B cell (primary cell): Measurements from ENCODE around the gene CDK10. TPM values are rescaled to one million over a fixed set of nuclear protein-coding genes. Genes with fewer than 3 reads are reported as not detected.

Source experiments
- ATAC-seq: fragments of 200-7000 bp; cut with Tn5 transposase; one replicate; pipeline ENCODE4 v1.10.0; 2021; ENCODE audit warnings: low read depth, mild to moderate bottlenecking, moderate number of reproducible peaks, moderate library complexity
- CTCF ChIA-PET: fragments of 350-600 bp; sonication (Branson Sonifier 250); formaldehyde crosslinking; loops from one replicate; lab custom pipeline; 2021; ENCODE audit warnings: antibody characterized with exemption, inconsistent platforms; lab: Charles Lee
- POLR2A ChIA-PET: fragments of 350-600 bp; sonication (Branson Sonifier 250); formaldehyde crosslinking; loops from one replicate; lab custom pipeline; 2021; ENCODE audit warnings: antibody characterized with exemption; lab: Charles Lee
- DNase-seq: peaks from one replicate; pipeline ENCODE4 v3.0.0; 2013
- H2AFZ ChIP-seq: 2 replicates; pipeline ENCODE4 v1.6.1; 2012; ENCODE audit warnings: mild to moderate bottlenecking, low read depth, low read length; ENCODE audit not compliant: insufficient read depth, poor library complexity, severe bottlenecking
- H3K27ac ChIP-seq, 2 donors: 1 replicate in 1 of 2; 2 replicates in 1 of 2; pipeline ENCODE4 v1.5.1; 2012 to 2013; ENCODE audit warnings: low read length in 2 of 2, mild to moderate bottlenecking in 2 of 2, moderate library complexity in 1 of 2
- H3K27me3 ChIP-seq, 4 experiments: fragments of 200-600 bp in 1 of 4; sonication (generic) in 1 of 4; replicated peaks in 1 of 4; 1 replicate in 2 of 4; 2 replicates in 2 of 4; pipeline versions ENCODE4 v1.6.1 to v1.7.0; 2013 to 2016; ENCODE audit warnings: low read length in 3 of 4, mild to moderate bottlenecking in 2 of 4, mixed read lengths in 1 of 4, moderate library complexity in 1 of 4; ENCODE audit not compliant: insufficient read depth in 4 of 4, control insufficient read depth in 3 of 4; ENCODE audit errors: control extremely low read depth in 1 of 4
- H3K36me3 ChIP-seq, 2 experiments: replicated peaks in 1 of 2; 1 replicate in 1 of 2; 2 replicates in 1 of 2; pipeline versions ENCODE4 v1.6.1 to v1.7.1; 2013; ENCODE audit warnings: low read length in 1 of 2; ENCODE audit not compliant: insufficient read depth in 2 of 2, control insufficient read depth in 1 of 2; ENCODE audit errors: control extremely low read depth in 1 of 2, extremely low read depth in 1 of 2
- H3K4me1 ChIP-seq, 2 donors: fragments of 200-600 bp in 1 of 2; sonication (generic) in 1 of 2; 1 replicate in 1 of 2; 2 replicates in 1 of 2; pipeline versions ENCODE4 v1.5.1 to v1.6.1; 2013 to 2017; ENCODE audit warnings: low read length in 2 of 2; ENCODE audit not compliant: control insufficient read depth in 2 of 2, insufficient read depth in 2 of 2
- H3K4me2 ChIP-seq: replicated peaks from 2 replicates; pipeline ENCODE3; 2012; ENCODE audit warnings: mild to moderate bottlenecking, low read depth, low read length; ENCODE audit not compliant: poor library complexity, severe bottlenecking
- H3K4me3 ChIP-seq, 5 experiments: fragments of 200-600 bp in 1 of 5; sonication (generic) in 1 of 5; 1 replicate in 3 of 5; 2 replicates in 2 of 5; pipeline versions ENCODE4 v1.5.1 to v1.7.0; 2011 to 2016; ENCODE audit warnings: low read length in 4 of 5, mild to moderate bottlenecking in 4 of 5, low read depth in 2 of 5, control low read depth in 1 of 5, moderate library complexity in 1 of 5; ENCODE audit not compliant: insufficient read depth in 1 of 5; ENCODE audit errors: control extremely low read depth in 1 of 5, extremely low read depth in 1 of 5
- H3K79me2 ChIP-seq: fragments of 200-600 bp; sonication (generic); one replicate; pipeline ENCODE4 v1.6.0; 2016; ENCODE audit warnings: low read length; ENCODE audit not compliant: control insufficient read depth, insufficient read depth
- H3K9ac ChIP-seq: fragments of 200-600 bp; sonication (generic); 2 replicates; pipeline ENCODE4 v1.6.1; 2017; ENCODE audit warnings: mild to moderate bottlenecking, low read length, moderate library complexity
- H3K9me3 ChIP-seq, 3 donors: one replicate each; pipeline versions ENCODE4 v1.6.1 to v1.7.1; 2013; ENCODE audit warnings: low read length in 2 of 3; ENCODE audit not compliant: control insufficient read depth in 2 of 3, insufficient read depth in 1 of 3; ENCODE audit errors: control extremely low read depth in 1 of 3
- H4K20me1 ChIP-seq: 2 replicates; pipeline ENCODE4 v1.6.0; 2012; ENCODE audit warnings: mild to moderate bottlenecking, low read length; ENCODE audit not compliant: insufficient read depth, control insufficient read depth, poor library complexity, severe bottlenecking
- H3K27ac Mint-ChIP-seq: one replicate; pipeline ENCODE4 v1.8.0; 2021; ENCODE audit warnings: mixed read lengths
- H3K27me3 Mint-ChIP-seq: one replicate; pipeline ENCODE4 v1.8.0; 2021; ENCODE audit warnings: mixed read lengths
- H3K4me1 Mint-ChIP-seq: one replicate; pipeline ENCODE4 v1.8.0; 2021; ENCODE audit warnings: mixed read lengths
- H3K4me3 Mint-ChIP-seq: one replicate; pipeline ENCODE4 v1.8.0; 2021; ENCODE audit warnings: mixed read lengths
- H3K9me3 Mint-ChIP-seq: one replicate; pipeline ENCODE4 v1.8.0; 2022; ENCODE audit warnings: mixed read lengths; ENCODE audit not compliant: insufficient read depth
- CTCF ChIP-seq: fragments of 200-600 bp; IDR thresholded peaks from one replicate; pipeline ENCODE4 v1.8.0; 2022; ENCODE audit warnings: antibody characterized with exemption, mild to moderate bottlenecking
- EZH2 ChIP-seq: IDR thresholded peaks from 2 replicates; pipeline ENCODE4 v1.6.1; 2012; ENCODE audit warnings: borderline replicate concordance, low read depth, mild to moderate bottlenecking, moderate library complexity, low read length; ENCODE audit not compliant: insufficient read depth, poor library complexity, severe bottlenecking
- WGBS: methylation state at CpG from one replicate; pipeline ENCODE4 v1.1.5; 2013; ENCODE audit warnings: missing lambda C conversion rate; ENCODE audit not compliant: insufficient coverage; 5-methylcytosine and 5-hydroxymethylcytosine counted together
- intact Hi-C: fragments of 100-400 bp; cut with micrococcal nuclease; formaldehyde crosslinking; loops from one replicate; pipeline ENCODE4 v1.10.0; 2022
- polyA plus RNA-seq: library from polyadenylated mRNA; depleted of rRNA; stranded (reverse); fragments of >200 nt; gene quantifications from 2 replicates; pipeline ENCODE4 v1.2.3, GENCODE V29; 2012
- total RNA-seq, 2 donors: library from RNA; stranded (reverse); fragments of 120-200 nt in 1 of 2; gene quantifications; 1 replicate in 1 of 2; 2 replicates in 1 of 2; pipeline versions ENCODE4 v1.2.3 to v1.2.4, GENCODE V29; 2013 to 2022

CDK10 gene
- total and polyA plus RNA-seq, 2 donors (not counting 1 experiment from before 2014, with no cell fraction given) = 114 to 145 TPM

- 4% methylated on average over 37 of the region's 48 CpGs for WGBS
- intact Hi-C loops = loop anchor here (1.0 kb wide), 2 partner anchors 9 to 10 kb away; partner anchors contain the start of gene ZNF276
- Mint-ChIP-seq H3K4me1 (peaks cover 4% of the 10 kb centered on the region), H3K27me3 (no peaks in the 10 kb centered on the region), H3K9me3 (no peaks in the 10 kb centered on the region), H3K27ac (no peak overlapping the region), H3K4me3 (peak overlapping the region; percentile 67)
- peak overlapping the region; percentile 77 for H2AFZ ChIP-seq
- peaks cover 8 to 11% of the 10 kb centered on the region in 2 donors for H3K4me1 ChIP-seq
- no peaks in the 10 kb centered on the region for H3K79me2 ChIP-seq
- TF ChIP-seq EZH2 = no peak
- no peak for TF ChIP-seq CTCF
- H3K27me3 ChIP-seq = no peaks in the 10 kb centered on the region
- CTCF ChIA-PET = no interaction called here
- no peaks in the 10 kb centered on the region for H3K36me3 ChIP-seq
- peak overlapping the region; percentile 68 for H3K9ac ChIP-seq
- no peak overlapping the region for H3K27ac ChIP-seq
- peak overlapping the region in 4 of 5 experiments; percentile 35 to 67 (median 58) for H3K4me3 ChIP-seq
- ATAC-seq (peak; percentile 95), DNase-seq (peak; percentile 82)
- no peaks in the 10 kb centered on the region for H4K20me1 ChIP-seq
- peak overlapping the region; percentile 99 for H3K4me2 ChIP-seq
- no peaks in the 10 kb centered on the region for H3K9me3 ChIP-seq
- POLR2A ChIA-PET = no interaction called here
Measured at GRCh38 chr16:89711601-89712273, 25.2 kb downstream of the CDK10 start.

GRCh38 chr16:89712274-89712781 is 25.8 kb downstream of the CDK10 start:
- Mint-ChIP-seq H3K27me3 (no peaks in the 10 kb centered on the region), H3K4me3 (peak overlapping the region; percentile 67), H3K9me3 (no peaks in the 10 kb centered on the region), H3K4me1 (peaks cover 4% of the 10 kb centered on the region), H3K27ac (no peak overlapping the region)
- H3K36me3 ChIP-seq = no peaks in the 10 kb centered on the region
- peak overlapping the region in 4 of 5 experiments; percentile 35 to 67 (median 58) for H3K4me3 ChIP-seq
- 11% methylated on average over 22 of the region's 22 CpGs for WGBS
- peak overlapping the region; percentile 68 for H3K9ac ChIP-seq
- H3K79me2 ChIP-seq = peaks cover 4% of the 10 kb centered on the region
- H3K27me3 ChIP-seq = no peaks in the 10 kb centered on the region
- no peak overlapping the region for H3K27ac ChIP-seq
- H3K4me1 ChIP-seq = peaks cover 8 to 11% of the 10 kb centered on the region in 2 donors
- TF ChIP-seq CTCF (no peak), EZH2 (no peak)
- H4K20me1 ChIP-seq = peaks cover 4% of the 10 kb centered on the region
- POLR2A ChIA-PET = no interaction called here
- CTCF ChIA-PET = interaction anchor here (0.6 to 2.2 kb wide), 4 partner anchors 11 to 153 kb away, joined by 3 to 7 read pairs (median 4); no protein-coding TSS in a partner anchor
- DNase-seq (no peak), ATAC-seq (no peak)
- peak overlapping the region; percentile 77 for H2AFZ ChIP-seq
- intact Hi-C loops = no loop called here
- peak overlapping the region; percentile 99 for H3K4me2 ChIP-seq
- H3K9me3 ChIP-seq = no peaks in the 10 kb centered on the region
